ENCODE measurements around the gene KLHL29.

- TF ChIP-seq CTCF (IDR thresholded peaks at IDR 0.05; ENCODE audit: insufficient read depth, low read depth, low read length) (no peak), EZH2 (IDR thresholded peaks at IDR 0.05; ENCODE audit: insufficient read depth, low read length) (no peak)
Observed at GRCh38 chr2:23637011-23637778, 252.2 kb downstream of the KLHL29 start.
